ENCODE results near the gene ATXN10.
"Not testable (repeated sequence)": the region's sequence is repeated elsewhere in the genome, so short reads cannot be mapped to it uniquely, and the experiment has no call there.

The ATXN10 gene

GRCh38 chr22:45709060-45709739 is 37.6 kb downstream of the ATXN10 start:
- DNase-seq (ENCODE audit: low spot score) = no peak

DNA sequence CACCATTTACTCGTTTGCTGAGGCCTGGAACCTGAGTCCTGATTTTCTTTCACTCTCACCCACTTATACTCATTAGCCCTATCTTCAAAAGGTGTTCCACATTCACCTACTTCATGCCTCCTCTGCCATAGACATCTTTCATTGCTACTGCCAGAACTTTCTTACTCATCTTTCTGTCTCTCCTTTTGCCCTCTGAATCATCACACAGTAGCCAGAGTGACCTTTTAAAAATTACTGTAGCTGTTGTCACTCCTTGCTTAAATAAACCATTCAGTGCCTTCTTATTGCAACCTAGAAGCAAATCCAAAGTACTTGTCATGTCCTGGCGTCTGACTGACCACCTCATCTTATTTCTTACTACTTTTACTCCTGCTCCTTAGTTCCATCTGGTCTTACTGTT is 38.2 kb downstream of the ATXN10 start:
- DNase-seq (ENCODE audit: low spot score) = no peak

DNA sequence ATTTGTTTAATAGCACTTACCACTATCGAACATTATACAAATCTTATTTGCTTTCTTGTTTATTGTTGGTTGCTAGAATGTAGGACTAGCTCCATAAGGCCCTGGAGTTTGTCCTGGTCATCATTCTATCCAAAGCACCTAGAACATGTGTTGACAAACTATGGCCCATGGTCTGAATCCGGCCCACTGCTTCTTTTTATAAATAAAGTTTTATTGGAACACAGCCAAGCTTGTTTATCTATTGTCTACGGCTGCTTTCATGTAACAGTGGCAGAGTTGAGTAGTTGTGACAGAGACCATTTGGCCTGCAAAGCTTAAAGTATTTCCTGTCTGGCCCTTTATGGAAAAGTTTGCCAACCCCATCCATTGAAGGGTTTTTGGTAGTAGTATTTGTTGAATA is 38.8 kb downstream of the ATXN10 start:
- DNase-seq (ENCODE audit: low spot score) = no peak

DNA sequence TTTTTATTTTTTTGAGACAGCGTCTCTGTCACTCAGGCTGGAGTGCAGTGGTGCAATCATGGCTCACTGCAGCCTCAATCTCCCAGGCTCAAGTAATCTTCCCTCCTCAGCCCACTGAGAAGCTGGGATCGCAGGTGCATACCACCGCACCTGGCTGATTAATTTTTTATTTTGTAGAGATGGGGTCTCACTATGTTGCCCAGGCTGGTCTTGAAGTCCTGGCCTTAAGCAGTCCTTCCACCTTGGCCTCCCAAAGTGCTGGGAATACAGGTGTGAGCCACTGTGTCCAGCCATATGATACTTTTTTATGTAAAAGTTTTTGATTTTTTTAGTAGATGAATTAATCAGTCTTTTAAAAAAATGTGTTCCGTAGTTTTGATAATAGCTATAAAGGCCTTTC is 42.8 kb downstream of the ATXN10 start:
- not testable (repeated sequence) for DNase-seq (ENCODE audit: low spot score)

DNA sequence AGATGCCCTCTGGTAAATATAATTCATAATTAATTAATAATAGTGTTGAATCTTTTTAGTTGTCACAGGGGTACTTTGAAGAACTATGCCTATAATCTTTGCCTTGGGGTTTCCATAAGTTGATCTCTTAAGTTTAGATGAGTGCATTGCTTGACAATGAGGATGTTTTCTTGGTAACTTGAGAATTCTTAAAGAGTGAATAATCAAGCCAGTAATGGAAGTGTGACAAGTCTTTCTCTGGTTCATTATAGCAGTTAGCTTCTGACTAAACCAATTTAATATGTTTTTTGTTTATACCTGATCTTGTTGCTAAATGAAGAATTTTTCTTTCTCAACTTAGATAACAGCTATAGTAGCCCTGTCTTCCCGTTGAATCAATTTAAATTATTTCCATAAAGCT is 46.2 kb downstream of the ATXN10 start:
- no peak for DNase-seq (ENCODE audit: low spot score)

DNA sequence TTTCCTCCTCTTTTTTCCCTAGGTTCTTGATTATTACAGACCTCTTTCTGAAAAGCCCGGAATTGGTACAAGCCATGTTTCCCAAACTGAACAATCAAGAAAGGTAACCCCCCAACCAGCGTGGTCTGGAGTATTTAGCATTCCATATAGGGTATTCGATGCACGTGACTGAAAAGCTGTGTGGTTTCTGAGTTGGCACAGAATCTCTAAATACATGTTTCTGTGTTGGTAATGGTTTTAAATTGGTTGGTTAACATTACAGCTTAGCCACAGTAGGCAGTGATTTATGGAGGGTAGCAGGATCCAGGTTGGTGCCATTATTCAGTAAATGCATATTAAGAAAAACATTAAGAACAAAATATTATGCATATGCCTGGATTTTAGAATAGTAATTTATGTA is 46.8 kb downstream of the ATXN10 start:
- DNase-seq (ENCODE audit: low spot score) = no peak

- no peak for DNase-seq (ENCODE audit: low spot score)
Observed at GRCh38 chr22:45720839-45721378, 49.3 kb downstream of the ATXN10 start.

DNA sequence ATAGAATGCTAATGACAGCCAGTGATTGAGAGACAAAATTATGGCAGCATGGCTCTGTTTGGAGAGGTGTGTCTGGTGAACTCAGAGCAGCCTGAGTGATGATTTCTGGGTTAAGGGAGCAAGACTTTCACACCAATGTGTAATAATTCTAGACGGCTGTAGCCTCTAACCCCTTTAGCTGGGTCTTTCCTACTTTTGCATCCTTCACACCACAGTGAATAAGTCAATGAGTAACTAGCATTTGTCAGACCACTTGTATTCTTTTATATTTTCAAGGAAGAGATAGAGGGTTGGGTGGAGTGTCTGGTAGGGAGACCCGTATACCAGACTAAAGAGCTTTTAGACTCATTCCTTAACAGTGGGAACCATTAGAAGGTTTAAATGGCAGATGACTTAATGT is 50.4 kb downstream of the ATXN10 start:
- DNase-seq (ENCODE audit: low spot score) = no peak

GRCh38 chr22:45726081-45726480 is 54.4 kb downstream of the ATXN10 start:
- no peak for DNase-seq (ENCODE audit: low spot score)

DNA sequence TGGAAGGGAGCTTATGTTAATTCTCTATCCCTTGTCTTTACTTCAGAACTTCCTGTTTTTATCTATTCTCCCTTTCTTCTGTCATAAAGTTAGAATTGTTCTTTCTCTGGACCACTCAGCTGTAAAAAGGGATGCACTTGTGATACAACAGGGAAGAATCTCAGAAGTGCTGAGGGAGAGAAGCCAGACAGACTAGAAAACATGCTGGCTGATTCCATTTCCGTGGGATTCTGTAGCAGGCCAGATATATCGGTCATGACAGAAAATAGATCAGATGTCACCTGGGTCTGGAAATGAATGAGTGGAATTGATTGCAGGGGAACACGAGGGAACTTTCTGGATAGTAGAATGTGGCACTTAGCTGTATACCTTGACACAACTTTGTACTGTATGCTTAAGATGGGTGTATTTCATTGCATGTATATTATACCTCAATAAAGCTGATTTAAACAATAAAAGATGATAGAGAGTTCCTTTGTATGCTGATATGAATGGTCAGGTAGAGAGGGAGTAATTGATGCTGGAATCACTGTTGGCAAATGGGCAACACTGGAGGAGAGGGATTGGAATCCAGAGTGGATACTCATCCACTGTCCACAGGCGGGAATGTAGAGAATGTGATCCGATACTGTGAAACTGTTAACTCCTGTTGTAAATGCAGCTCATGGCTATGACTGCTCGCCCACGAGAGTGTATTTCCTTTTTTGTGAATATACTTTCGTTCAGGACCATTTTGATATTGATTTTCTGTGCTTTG is 59.6 kb downstream of the ATXN10 start:
- no peak for DNase-seq (ENCODE audit: low spot score)

GRCh38 chr22:45731798-45732495 is 60.3 kb downstream of the ATXN10 start:
- no peak for DNase-seq (ENCODE audit: low spot score)

GRCh38 chr22:45735273-45735672 is 63.6 kb downstream of the ATXN10 start:
- no peak for DNase-seq (ENCODE audit: low spot score)

DNA sequence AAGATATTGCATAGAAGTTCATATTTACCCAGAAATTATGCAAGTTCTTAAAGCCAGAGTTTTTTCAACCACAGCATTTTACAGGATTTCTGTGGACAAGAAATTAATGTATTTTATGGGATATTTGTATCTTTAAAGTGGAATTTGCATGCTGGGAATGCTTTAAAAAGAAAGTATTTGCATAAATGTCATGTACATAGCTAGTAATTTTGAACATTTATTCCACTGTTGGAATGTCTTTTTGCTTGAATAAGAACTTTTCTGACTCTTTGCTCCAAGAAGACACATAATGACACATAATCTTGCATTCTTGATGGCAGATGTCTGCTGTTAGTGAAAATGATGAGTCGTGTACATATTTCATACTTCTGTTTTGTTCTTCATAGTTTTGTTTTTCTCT is 66.6 kb downstream of the ATXN10 start:
- no peak for DNase-seq (ENCODE audit: low spot score)

DNA sequence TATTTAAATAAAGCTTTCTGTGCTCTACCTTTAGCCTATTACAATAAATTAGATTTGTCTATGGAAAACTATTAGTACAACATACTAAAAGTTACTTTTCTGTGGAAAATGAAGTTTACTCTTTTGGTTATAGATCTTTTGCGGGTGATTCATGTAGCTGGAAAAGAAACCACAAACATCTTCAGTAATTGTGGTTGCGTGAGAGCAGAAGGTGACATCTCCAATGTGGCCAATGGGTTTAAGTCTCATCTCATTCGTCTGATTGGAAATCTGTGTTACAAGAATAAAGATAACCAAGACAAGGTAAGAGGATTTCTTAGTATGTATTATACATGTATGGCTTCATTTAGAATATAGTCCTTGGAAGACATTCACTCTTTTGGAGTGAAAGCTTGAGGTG is 68.6 kb downstream of the ATXN10 start:
- no peak for DNase-seq (ENCODE audit: low spot score)

GRCh38 chr22:45742866-45743450 is 71.3 kb downstream of the ATXN10 start:
- DNase-seq (ENCODE audit: low spot score) = no peak

- no peak for DNase-seq (ENCODE audit: low spot score)
Observed at GRCh38 chr22:45743687-45744086, 72.1 kb downstream of the ATXN10 start.

DNA sequence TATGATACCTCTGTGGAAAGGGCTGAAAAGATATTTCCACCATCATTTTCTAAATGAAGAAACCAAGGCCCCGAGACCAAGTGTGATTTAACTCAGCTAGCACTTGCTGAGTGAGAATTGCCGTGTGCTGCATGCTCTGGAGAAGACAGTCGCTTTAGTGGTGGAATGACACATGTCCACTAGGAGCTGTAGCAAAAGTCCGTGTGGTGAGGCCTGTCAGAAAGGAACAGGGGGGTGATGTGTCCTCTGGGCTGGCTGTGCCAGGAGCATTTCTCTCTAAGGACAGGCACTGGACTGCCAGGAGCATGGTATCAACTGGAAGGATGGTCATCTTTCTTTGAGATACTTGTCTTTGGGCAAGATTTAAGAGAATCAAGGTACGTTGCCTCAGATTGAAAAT is 72.8 kb downstream of the ATXN10 start:
- DNase-seq (ENCODE audit: low spot score) = no peak

DNA sequence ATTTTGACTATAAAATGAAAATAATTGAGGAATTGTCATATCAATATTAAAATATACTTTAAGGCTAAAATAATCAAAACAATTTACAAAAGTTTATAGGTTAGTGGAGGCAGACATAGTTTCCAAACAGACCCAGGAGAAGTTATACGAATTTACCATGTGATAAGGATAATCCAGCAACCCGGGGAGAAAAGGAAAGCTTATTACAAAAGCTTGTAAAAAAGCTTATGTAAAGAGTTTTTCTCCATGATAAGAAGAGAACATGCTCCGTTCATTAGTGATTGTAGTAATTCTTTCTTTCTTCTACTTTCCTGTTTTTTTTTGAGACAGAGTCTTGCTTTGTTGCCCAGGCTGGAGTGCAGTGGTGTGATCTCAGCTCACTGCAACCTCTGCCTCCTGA is 79.0 kb downstream of the ATXN10 start:
- DNase-seq (ENCODE audit: low spot score) = no peak

DNA sequence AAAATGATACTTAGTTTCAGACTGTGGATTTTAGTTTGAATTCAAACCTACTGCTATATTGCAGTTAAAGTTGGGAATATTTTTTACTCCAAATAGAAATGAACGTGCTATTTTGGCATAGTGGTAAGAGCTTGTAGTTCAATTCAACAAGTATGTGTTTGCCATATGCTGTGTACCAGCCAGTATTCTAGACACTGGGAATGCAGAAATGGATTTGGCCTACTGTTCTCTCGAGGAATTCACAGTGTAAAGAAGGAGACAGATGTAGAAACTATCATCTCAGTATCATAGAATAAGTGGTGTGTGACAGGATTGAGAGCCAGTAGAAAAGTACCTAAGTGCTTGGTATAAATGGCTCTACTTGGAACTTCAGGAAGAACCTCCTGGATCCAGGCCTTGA is 80.4 kb downstream of the ATXN10 start:
- no peak for DNase-seq (ENCODE audit: low spot score)

GRCh38 chr22:45754822-45755221 is 83.2 kb downstream of the ATXN10 start:
- no peak for DNase-seq (ENCODE audit: low spot score)

DNA sequence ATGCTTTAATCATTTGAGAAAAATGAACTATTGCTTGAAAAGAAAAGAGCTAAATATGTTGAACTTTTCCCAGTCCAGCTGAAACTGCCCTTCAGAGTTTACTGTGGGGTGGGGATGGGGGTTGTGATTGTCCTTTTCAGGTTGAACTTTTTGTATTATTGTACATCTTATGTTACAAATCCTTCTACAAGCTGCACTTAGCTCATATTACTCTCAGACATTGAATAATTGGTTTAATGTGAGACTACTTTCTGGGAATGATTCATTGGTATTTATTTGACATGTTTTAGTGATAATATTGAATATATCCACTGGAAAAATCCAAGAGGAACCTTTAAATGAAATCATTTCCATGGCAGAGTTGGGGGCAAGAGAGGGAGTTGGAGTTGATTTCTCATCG is 84.9 kb downstream of the ATXN10 start:
- no peak for DNase-seq (ENCODE audit: low spot score)

DNA sequence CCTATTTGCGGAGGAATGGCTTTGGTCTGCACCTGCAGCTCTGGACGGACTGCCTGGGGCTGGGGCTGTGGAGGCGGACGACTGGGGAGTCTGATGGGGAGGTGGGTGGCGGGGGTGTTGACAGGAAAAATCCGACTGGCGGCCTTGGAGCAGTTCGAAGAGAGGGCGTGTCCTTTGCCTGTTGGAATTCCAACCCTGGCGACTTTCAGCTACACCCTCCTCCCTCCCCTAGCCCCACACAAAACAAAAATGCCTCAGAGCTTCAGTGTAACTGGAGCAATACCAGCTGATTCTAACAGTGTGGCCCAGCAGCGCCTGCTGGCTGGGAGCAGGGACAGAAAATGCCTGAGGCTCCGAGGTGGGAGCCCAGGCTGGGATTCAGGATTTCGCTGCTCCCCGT is 85.4 kb downstream of the ATXN10 start:
- no peak for DNase-seq (ENCODE audit: low spot score)

DNA sequence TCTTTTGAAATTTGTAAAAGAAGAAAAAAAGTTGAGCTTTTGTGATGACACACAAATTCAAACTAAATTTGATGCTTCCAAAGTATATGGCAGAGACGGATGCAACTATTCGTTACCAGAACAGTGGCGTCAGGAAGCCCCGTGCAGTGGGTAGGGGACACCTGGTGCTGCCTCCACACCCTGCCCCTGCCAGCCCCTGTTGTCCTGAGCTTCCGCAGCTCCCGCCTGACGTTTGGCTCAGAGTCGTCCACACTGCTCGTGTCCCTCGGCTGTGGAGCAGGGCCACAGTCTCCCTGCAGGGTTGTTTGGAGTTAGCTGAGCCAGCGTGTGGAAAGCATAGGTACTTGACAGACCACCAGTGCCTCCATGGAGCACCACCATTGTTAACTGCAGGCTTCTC is 86.3 kb downstream of the ATXN10 start:
- DNase-seq (ENCODE audit: low spot score) = no peak

Data from hematopoietic multipotent progenitor cell treated with erythropoietin and hydrocortisone succinate and interleukin-3 and kit ligand, for 15 days (in vitro differentiated cells).